Subcutaneous adipose tissue (tissue), 4 donors: ENCODE results near the gene KRTAP10-3. TPM values are rescaled to one million over a fixed set of nuclear protein-coding genes. Genes with fewer than 3 reads are reported as not detected.
"Not testable (repeated sequence)": the region's sequence is repeated elsewhere in the genome, so short reads cannot be mapped to it uniquely, and the experiment has no call there.

ENCODE experiments used
- CTCF ChIP-seq: fragments of 450-650 bp; IDR thresholded peaks from one replicate; pipeline ENCODE4 v1.5.1; 2016; ENCODE audit warnings: low read depth, mild to moderate bottlenecking, control low read depth, antibody characterized with exemption, moderate library complexity
- total RNA-seq, 4 donors: library from RNA; depleted of rRNA; stranded (reverse); fragments of >200 nt; gene quantifications; one replicate each; pipeline ENCODE4 v1.1.0, GENCODE V29; 2016

The KRTAP10-3 gene
- total RNA-seq, 4 donors from 2014 or later: not detected

DNA sequence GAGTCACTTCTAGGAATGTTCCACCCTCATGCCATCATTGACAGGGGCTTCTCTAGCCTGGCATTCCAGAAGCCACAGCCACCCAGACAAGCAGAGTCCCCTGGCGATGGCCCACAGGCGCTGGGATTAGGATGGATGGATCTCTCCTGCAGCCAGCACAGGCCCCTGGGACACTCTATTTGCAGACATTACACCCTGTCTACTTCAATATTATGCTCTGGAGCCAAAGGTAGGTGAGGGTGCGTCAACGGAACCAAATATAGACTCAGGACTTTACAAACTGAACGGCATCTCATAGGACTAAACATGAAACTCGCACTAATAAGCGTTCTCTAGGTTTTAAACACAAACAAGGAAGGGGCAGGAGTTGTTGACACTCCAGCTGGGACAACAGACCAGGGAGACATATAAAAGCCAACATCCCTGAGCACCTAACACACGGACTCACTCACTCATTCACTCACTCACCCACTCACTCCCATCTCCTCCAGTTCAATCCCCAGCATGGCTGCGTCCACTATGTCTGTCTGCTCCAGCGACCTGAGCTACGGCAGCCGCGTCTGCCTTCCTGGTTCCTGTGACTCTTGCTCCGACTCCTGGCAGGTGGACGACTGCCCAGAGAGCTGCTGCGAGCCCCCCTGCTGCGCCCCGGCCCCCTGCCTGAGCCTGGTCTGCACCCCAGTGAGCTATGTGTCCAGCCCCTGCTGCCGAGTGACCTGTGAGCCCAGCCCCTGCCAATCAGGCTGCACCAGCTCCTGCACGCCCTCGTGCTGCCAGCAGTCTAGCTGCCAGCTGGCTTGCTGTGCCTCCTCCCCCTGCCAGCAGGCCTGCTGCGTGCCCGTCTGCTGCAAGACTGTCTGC, 41.8 kb upstream of the KRTAP10-3 start, which contains the start of gene KRTAP10-7:
TSS of gene KRTAP10-7 (plus strand) at position 480 of the 861 bp plus-strand sequence. CDS start at position 505, 25 bp downstream.
- not testable (repeated sequence) for TF ChIP-seq CTCF

- TF ChIP-seq CTCF: no peak
Observed at GRCh38 chr21:44599264-44600029, 40.9 kb upstream of the KRTAP10-3 start.

GRCh38 chr21:44598061-44598460, 39.5 kb upstream of the KRTAP10-3 start:
- no peak for TF ChIP-seq CTCF

DNA sequence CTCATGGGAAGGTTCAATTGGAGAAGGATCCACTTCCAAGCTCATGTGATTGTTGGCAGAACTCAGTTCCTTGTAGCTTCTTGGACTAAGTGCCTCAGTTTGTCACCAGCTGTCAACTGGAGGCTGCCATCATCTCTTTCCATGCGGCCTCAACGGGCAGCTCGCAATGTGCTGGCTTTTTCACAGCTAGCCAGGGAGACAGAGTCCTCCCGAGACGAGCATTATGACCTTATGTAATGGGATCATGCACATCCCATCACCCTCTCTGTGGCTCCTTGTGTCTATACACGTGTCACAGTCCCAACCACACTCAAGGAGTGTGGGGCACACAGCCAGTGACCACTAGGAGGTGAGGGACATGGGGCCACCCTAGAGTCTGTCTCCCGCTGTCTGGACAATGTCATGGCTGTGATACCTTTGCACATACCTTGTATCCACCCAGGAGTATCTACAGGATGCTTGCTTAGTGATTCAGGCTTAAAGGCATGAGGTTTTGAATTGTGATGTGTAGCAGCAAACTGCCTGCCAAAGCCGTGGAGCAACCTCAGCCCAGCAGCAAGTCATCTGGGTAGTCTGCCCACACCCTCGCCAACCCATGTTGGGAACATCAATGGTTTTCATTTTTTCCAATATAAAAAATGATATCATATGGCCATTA, 37.6 kb upstream of the KRTAP10-3 start:
- TF ChIP-seq CTCF: no peak

- no peak for TF ChIP-seq CTCF
Observed at GRCh38 chr21:44595524-44595923, 36.9 kb upstream of the KRTAP10-3 start.

GRCh38 chr21:44594406-44594916, 35.9 kb upstream of the KRTAP10-3 start:
- no peak for TF ChIP-seq CTCF
